Stimulated activated CD4-positive, alpha-beta T cell treated with anti-CD3 and anti-CD28 coated beads, TNF-alpha, amount 100 ng/mL, for 1 hour (primary cell): ENCODE data around the gene CDC6.

ENCODE experiments used
- DNase-seq, 3 donors: peaks; one replicate each; pipeline ENCODE4 v3.0.0-alpha.2; 2020; ENCODE audit warnings: low read depth in 3 of 3, low spot score in 1 of 3

CDC6 gene

DNA sequence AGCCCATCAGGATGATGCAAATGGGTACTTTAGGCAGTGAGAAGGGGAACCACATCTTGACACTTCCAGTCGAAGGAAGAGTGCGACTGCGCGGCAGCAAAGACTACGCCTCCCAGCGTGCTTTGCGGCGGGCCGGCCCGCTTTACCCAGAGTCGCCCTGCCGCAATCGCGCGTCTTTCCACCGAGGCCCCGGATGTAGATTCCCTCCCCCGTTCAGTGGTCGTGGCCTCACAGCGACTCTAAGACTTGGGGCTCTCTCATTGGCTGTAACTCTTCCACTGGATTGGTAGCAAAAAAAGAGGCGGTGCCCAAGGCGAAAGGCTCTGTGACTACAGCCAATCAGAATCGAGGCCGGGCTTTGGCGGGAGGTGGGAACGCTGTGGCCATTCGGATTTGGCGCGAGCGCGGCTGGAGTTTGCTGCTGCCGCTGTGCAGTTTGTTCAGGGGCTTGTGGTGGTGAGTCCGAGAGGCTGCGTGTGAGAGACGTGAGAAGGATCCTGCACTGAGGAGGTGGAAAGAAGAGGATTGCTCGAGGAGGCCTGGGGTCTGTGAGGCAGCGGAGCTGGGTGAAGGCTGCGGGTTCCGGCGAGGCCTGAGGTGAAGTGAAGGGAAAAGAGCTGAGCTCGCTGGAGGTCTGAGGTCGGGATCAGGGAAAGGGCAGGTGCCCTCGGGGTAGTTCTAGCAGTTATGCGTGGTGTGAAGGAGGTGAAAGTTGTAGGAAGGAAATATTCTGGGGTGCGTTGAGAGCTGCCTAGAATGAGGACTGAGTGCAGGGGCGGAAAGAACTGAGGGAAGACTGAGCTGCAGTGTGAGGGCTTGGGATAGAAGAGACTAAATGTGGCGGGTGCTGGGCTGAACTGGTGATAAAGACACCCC lies at the start of gene CDC6:
Gene CDC6, plus strand, starts transcription at position 386 of the 876 bp plus-strand sequence. CDS start 1,542 bp downstream, outside the sequence.
- peak; percentile 92 to 97 (median 95) for DNase-seq

DNA sequence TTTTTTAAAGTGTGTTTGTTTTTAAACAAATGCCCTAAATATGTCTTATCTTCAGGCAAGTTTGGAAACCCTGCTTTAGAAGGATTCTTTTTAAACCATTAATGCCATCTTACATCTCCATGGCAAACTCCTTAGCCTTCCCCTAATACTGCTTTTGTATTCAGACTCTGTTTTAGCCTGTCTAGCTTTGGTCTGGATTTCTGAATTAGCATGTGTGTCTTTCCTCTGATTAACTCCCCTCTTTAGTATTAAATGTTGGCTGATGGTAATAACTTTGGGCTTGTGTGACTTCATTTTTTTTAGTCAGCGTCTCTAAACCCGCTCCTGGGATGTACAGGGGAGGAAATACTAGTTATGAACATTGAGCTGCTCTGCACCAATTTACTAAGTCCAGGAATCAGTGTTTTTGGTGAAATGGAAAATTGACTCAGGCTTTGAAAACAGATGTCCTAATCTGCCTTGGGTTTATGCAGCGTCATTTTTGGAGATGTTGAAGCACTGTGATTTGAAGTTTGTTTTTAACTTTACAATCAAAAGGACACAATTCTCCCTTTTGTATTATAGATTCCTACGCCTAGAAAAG lies 46.3 kb upstream of the CDC6 start:
- no peak for DNase-seq

GRCh38 chr17:40242774-40243173 lies 44.9 kb upstream of the CDC6 start:
- DNase-seq, result no peak

DNA sequence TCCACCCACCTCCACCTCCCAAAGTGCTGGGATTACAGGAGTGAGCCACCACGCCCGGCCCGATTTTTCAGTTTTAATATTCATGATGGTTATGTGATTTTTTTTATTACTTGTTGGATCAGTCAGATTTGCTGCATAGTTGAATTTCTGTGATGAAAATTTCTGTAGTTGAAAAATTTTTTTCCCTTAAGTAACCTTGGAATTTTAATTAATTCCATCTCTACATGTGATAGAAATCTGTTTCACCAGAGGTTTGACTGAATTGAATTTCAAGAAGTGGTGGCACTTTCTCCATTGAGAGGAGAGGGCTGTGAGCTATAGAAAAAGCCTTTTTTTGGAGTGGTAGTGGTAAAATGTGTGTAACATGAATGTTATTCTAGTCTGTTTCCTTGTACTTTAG lies 43.9 kb upstream of the CDC6 start:
- no peak for DNase-seq

GRCh38 chr17:40244255-40244654 lies 43.4 kb upstream of the CDC6 start:
- no peak for DNase-seq

- no peak for DNase-seq
These were observed 39.7 kb upstream of the CDC6 start for GRCh38 chr17:40247926-40248495.

GRCh38 chr17:40248507-40248906 lies 39.2 kb upstream of the CDC6 start:
- no peak for DNase-seq

DNA sequence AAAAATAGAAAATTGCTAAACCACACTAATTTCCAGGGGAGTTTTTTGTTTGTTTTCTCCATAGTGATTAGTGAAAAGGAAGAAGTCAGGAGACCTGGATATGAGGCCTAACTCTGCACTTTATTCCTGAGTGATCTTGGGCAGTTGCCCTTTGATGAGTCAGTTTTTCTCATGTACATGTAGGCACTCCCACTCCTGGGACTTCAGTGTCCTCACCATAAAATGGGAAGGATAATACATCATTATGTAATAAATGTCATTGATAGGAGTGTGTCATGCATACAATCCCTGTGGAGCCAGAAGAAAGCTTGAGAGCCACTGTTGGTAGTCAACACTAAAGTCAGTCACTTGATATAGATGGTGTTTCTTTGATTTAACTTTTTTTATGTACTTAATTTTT lies 36.1 kb upstream of the CDC6 start:
- DNase-seq, result no peak

GRCh38 chr17:40253565-40253964 lies 34.1 kb upstream of the CDC6 start:
- DNase-seq, result no peak

GRCh38 chr17:40259505-40259904 lies 28.2 kb upstream of the CDC6 start:
- DNase-seq, result no peak

GRCh38 chr17:40260528-40260927 lies 27.2 kb upstream of the CDC6 start:
- no peak for DNase-seq

GRCh38 chr17:40264458-40265185 lies 23.1 kb upstream of the CDC6 start:
- DNase-seq, result no peak

DNA sequence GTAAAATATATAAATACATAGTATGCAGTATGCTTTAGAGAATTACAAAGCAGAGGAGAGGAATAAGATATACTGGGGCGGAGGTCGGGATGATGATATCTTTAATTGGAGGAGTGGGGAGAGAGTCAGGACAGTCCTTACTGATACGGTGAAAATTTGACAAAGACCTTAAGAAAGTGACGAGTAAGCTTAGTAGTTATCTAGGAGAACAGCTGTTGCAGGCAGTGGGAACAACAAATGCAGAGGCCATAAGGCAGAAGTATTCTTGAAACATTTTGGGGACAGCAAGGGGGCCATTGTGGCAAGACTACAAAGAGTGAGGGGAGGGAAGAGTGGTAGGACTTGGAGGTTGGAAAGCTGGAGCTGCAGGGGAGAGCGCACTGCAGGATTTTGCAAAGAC lies 22.3 kb upstream of the CDC6 start:
- DNase-seq, result no peak

GRCh38 chr17:40266882-40267281 lies 20.8 kb upstream of the CDC6 start:
- no peak for DNase-seq

- no peak for DNase-seq
These were observed 19.5 kb upstream of the CDC6 start for GRCh38 chr17:40268141-40268712.

DNA sequence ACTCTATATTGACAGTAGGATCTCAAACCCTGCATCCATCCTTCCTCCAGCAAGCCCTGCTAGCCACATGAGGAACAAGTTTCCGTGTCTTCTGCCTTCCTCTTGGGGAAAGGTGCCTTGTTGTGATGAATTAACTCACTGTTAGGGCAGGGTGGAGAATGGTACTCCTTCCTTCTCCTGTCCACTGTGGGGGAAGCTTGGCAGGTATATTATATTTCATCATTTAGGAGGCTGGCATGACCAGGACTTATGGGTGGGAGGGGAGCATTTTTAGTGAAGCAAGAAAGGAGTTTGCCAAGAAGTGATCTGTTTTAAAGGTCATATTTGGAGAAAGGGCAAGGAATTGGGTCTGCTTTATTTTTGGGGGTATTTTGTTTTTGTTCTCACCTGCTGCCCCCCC lies 9.3 kb upstream of the CDC6 start:
- no peak for DNase-seq

DNA sequence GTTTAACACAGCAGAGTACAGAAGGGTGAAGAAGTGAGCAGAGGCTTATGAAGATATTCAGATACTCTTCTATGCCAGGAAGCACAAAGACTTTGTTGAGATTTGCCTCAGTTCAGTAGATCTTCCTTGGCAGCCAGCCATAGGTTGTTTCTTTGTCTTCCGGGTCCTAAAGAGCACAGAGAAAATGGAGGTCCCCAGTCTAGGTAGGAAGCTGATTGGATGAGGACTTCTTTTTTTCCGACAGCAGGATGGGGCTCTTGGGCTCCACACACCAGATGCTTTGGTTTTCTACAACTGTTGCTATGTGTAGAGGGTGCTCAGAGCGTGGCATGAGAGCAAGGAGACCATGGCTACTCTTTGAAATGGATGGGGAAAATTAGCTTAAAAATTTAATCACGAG lies 8.3 kb upstream of the CDC6 start:
- DNase-seq, result no peak

DNA sequence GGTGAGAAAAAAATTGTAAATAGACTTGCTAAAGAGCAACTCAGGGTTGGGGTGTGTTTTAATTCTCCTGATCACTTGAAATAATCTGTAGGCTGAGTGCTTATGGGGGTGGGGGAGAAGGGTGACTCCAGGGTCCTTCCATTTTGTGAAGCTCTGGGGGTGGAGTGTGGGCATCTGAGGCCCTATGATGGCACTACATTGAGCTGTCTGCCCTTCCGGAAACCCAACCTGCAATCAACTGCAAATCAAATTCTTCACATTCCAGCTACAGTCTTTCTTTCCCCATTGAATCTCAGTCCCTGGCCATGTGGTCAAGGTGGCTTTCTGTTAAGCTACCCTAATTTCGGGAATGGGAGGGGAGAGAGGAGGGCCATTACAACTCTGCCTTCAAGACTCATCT lies 6.0 kb upstream of the CDC6 start:
- no peak for DNase-seq

GRCh38 chr17:40283662-40284061 lies 4.0 kb upstream of the CDC6 start:
- no peak for DNase-seq

GRCh38 chr17:40284085-40284713 lies 3.5 kb upstream of the CDC6 start:
- DNase-seq, result no peak

DNA sequence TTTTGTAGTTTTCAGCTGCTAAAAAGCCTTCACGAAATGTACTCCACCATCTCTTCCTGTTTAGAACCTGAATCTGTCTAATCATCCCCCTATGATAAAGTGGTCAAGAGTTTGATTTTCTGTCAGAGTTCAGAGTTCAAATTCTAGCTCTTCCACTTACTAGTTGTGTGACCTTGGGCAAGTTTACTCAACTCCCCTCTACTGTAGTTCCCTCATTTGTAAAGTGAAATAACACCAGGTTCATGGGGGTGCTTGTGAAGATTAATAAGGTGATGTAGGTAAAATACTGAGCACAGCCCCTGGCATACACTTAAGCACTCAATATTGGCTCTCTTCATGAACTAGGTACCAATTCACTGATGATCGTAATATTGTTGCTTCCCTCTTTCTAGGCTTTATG lies 1.2 kb upstream of the CDC6 start:
- DNase-seq, result no peak
